HG03575 (cell line): ENCODE measurements around the gene KIAA1586.
"Not testable (repeated sequence)": the region's sequence is repeated elsewhere in the genome, so short reads cannot be mapped to it uniquely, and the experiment has no call there.

Experiments
- ATAC-seq: cut with Tn5 transposase; IDR thresholded peaks from one replicate; pipeline ENCODE4 v1.9.1; 2021; ENCODE audit not compliant: unreplicated experiment, insufficient number of reproducible peaks, low FRiP score; ENCODE audit errors: extremely low read depth

Gene KIAA1586

GRCh38 chr6:57046332-57047256 is at the start of gene KIAA1586:
KIAA1586 (plus strand) TSS chr6:57046693; CDS start chr6:57046756, 63 bp downstream.
- ATAC-seq: peak; percentile 67

- ATAC-seq: no peak
Observed at GRCh38 chr6:56999049-56999448, 47.4 kb upstream of the KIAA1586 start.

GRCh38 chr6:56999748-57000147 is 46.7 kb upstream of the KIAA1586 start:
- not testable (repeated sequence) for ATAC-seq

GRCh38 chr6:57002197-57002596 is 44.3 kb upstream of the KIAA1586 start:
- ATAC-seq: no peak

- ATAC-seq: no peak
Observed at GRCh38 chr6:57004292-57004691, 42.2 kb upstream of the KIAA1586 start.

- ATAC-seq: no peak
Observed at GRCh38 chr6:57006101-57006500, 40.4 kb upstream of the KIAA1586 start.

- ATAC-seq: not testable (repeated sequence)
Observed at GRCh38 chr6:57008069-57008468, 38.4 kb upstream of the KIAA1586 start.

GRCh38 chr6:57013521-57013926 is 33.0 kb upstream of the KIAA1586 start:
- no peak for ATAC-seq

- no peak for ATAC-seq
Observed at GRCh38 chr6:57017069-57017468, 29.4 kb upstream of the KIAA1586 start.

GRCh38 chr6:57017841-57018240 is 28.7 kb upstream of the KIAA1586 start:
- ATAC-seq: no peak

GRCh38 chr6:57019434-57019833 is 27.1 kb upstream of the KIAA1586 start:
- ATAC-seq: no peak

- peak; percentile 79 for ATAC-seq
Observed at GRCh38 chr6:57021086-57021720, 25.3 kb upstream of the KIAA1586 start.

- ATAC-seq: no peak
Observed at GRCh38 chr6:57024321-57024720, 22.2 kb upstream of the KIAA1586 start.

- ATAC-seq: no peak
Observed at GRCh38 chr6:57024775-57025174, 21.7 kb upstream of the KIAA1586 start.

GRCh38 chr6:57026001-57026400 is 20.5 kb upstream of the KIAA1586 start:
- no peak for ATAC-seq

GRCh38 chr6:57027301-57027700 is 19.2 kb upstream of the KIAA1586 start:
- ATAC-seq: no peak

- ATAC-seq: no peak
Observed at GRCh38 chr6:57029213-57029612, 17.3 kb upstream of the KIAA1586 start.

- no peak for ATAC-seq
Observed at GRCh38 chr6:57033228-57033627, 13.3 kb upstream of the KIAA1586 start.

GRCh38 chr6:57035549-57035948 is 10.9 kb upstream of the KIAA1586 start:
- ATAC-seq: no peak

GRCh38 chr6:57038906-57039305 is 7.6 kb upstream of the KIAA1586 start:
- no peak for ATAC-seq
